Activated CD8-positive, alpha-beta memory T cell treated with anti-CD3 and anti-CD28 coated beads, Interleukin-2, amount 50 U/mL, for 24 hours (primary cell): ENCODE results near the gene FOLR2.
"Not testable (repeated sequence)": the region's sequence is repeated elsewhere in the genome, so short reads cannot be mapped to it uniquely, and the experiment has no call there.

Experiments used
- DNase-seq: peaks from one replicate; pipeline ENCODE4 v3.0.0-alpha.2; 2020; ENCODE audit errors: extremely low read depth

Gene FOLR2

GRCh38 chr11:72240461-72241290 lies 24.1 kb downstream of the FOLR2 start:
- no peak for DNase-seq

GRCh38 chr11:72241291-72241781 lies 24.7 kb downstream of the FOLR2 start:
- DNase-seq: no peak

- no peak for DNase-seq
Measured at GRCh38 chr11:72242141-72242540, 25.5 kb downstream of the FOLR2 start.

- DNase-seq: no peak
Measured at GRCh38 chr11:72243173-72244059, 26.8 kb downstream of the FOLR2 start.

GRCh38 chr11:72244060-72244360 lies 27.4 kb downstream of the FOLR2 start, which contains the start of gene PHOX2A:
Gene PHOX2A, minus strand, starts transcription at chr11:72244176. Its CDS starts 172 bp downstream, at chr11:72244004.
- no peak for DNase-seq

- DNase-seq: no peak
Measured at GRCh38 chr11:72244361-72245262, 28.0 kb downstream of the FOLR2 start.

- no peak for DNase-seq
Measured at GRCh38 chr11:72245263-72245816, 28.7 kb downstream of the FOLR2 start.

- DNase-seq: no peak
Measured at GRCh38 chr11:72247584-72247983, 31.0 kb downstream of the FOLR2 start.

- no peak for DNase-seq
Measured at GRCh38 chr11:72249961-72250360, 33.4 kb downstream of the FOLR2 start.

GRCh38 chr11:72250661-72251464 lies 34.3 kb downstream of the FOLR2 start:
- DNase-seq: no peak

- no peak for DNase-seq
Measured at GRCh38 chr11:72251614-72252013, 35.0 kb downstream of the FOLR2 start.

GRCh38 chr11:72253392-72253791 lies 36.8 kb downstream of the FOLR2 start:
- DNase-seq: no peak

GRCh38 chr11:72254299-72254993 lies 37.9 kb downstream of the FOLR2 start:
- no peak for DNase-seq

GRCh38 chr11:72257570-72257969 lies 41.0 kb downstream of the FOLR2 start:
- no peak for DNase-seq

GRCh38 chr11:72259490-72259889 lies 42.9 kb downstream of the FOLR2 start:
- no peak for DNase-seq

- no peak for DNase-seq
Measured at GRCh38 chr11:72260574-72260973, 44.0 kb downstream of the FOLR2 start.

GRCh38 chr11:72263361-72263760 lies 46.8 kb downstream of the FOLR2 start:
- no peak for DNase-seq

GRCh38 chr11:72265951-72266350 lies 49.4 kb downstream of the FOLR2 start:
- no peak for DNase-seq

- DNase-seq: not testable (repeated sequence)
Measured at GRCh38 chr11:72266960-72267359, 50.4 kb downstream of the FOLR2 start.
